Osteoblast (primary cell): Measurements from ENCODE around the gene TSG101. TPM values are rescaled to one million over a fixed set of nuclear protein-coding genes. Genes with fewer than 3 reads are reported as not detected.
A peak's percentile ranks its signal among the peaks of the same experiment; 100 is the strongest.

Experiments
- DNase-seq: peaks from one replicate; pipeline ENCODE4 v3.0.0; 2011; ENCODE audit warnings: low spot score, mixed read lengths; ENCODE audit not compliant: insufficient read length; ENCODE audit errors: missing footprints
- H2AFZ ChIP-seq: 2 replicates; pipeline ENCODE4 v1.6.0; 2011; ENCODE audit warnings: mild to moderate bottlenecking, low read length
- H3K27ac ChIP-seq: 2 replicates; pipeline ENCODE4 v1.5.1; 2011; ENCODE audit warnings: mild to moderate bottlenecking, low read depth, low read length, moderate library complexity
- H3K27me3 ChIP-seq: 2 replicates; pipeline ENCODE4 v1.6.0; 2012; ENCODE audit warnings: mild to moderate bottlenecking, control low read depth, inconsistent platforms, low read length, moderate library complexity; ENCODE audit not compliant: insufficient read depth
- H3K36me3 ChIP-seq: 2 replicates; pipeline ENCODE4 v1.5.1; 2011; ENCODE audit warnings: mild to moderate bottlenecking, low read length, control low read depth, moderate library complexity; ENCODE audit not compliant: insufficient read depth
- H3K4me1 ChIP-seq: 2 replicates; pipeline ENCODE4 v1.5.1; 2011; ENCODE audit warnings: mild to moderate bottlenecking, low read length, control low read depth, moderate library complexity; ENCODE audit not compliant: insufficient read depth
- H3K4me2 ChIP-seq: 2 replicates; pipeline ENCODE4 v1.6.0; 2011; ENCODE audit warnings: mild to moderate bottlenecking, low read length; ENCODE audit not compliant: insufficient read depth
- H3K4me3 ChIP-seq: fragments of 200-600 bp; sonication (generic); 3 replicates; pipeline ENCODE4 v1.5.1; 2012; ENCODE audit warnings: mild to moderate bottlenecking, low read length, inconsistent platforms; ENCODE audit not compliant: insufficient read depth
- H3K79me2 ChIP-seq: 2 replicates; pipeline ENCODE4 v1.6.0; 2012; ENCODE audit warnings: mild to moderate bottlenecking, low read length, control low read depth, inconsistent platforms; ENCODE audit not compliant: insufficient read depth
- H3K9me3 ChIP-seq: 2 replicates; pipeline ENCODE4 v1.5.1; 2011; ENCODE audit warnings: low read depth, low read length, control low read depth
- H4K20me1 ChIP-seq: 2 replicates; pipeline ENCODE4 v1.6.0; 2012; ENCODE audit warnings: mild to moderate bottlenecking, low read length, control low read depth; ENCODE audit not compliant: insufficient read depth
- CTCF ChIP-seq: IDR thresholded peaks from 2 replicates; pipeline ENCODE4 v1.5.1; 2011; ENCODE audit warnings: mild to moderate bottlenecking, low read depth, low read length, moderate library complexity; ENCODE audit errors: extremely low read depth
- total RNA-seq: library from RNA; depleted of rRNA; stranded (reverse); fragments of >200 nt; gene quantifications from 2 replicates; pipeline ENCODE4 v1.2.3, GENCODE V29; 2012

Gene TSG101
- total RNA-seq, 1 donor: 67.3 TPM

GRCh38 chr11:18536209-18536608 lies 9.5 kb upstream of the TSG101 start:
- no peaks in the 10 kb centered on the region for H3K79me2 ChIP-seq
- H3K27ac ChIP-seq: no peak overlapping the region
- H3K4me1 ChIP-seq: no peaks in the 10 kb centered on the region
- no peak overlapping the region for H3K4me3 ChIP-seq
- H3K27me3 ChIP-seq: no peaks in the 10 kb centered on the region
- H3K4me2 ChIP-seq: no peak overlapping the region
- no peak overlapping the region for H2AFZ ChIP-seq
- H3K36me3 ChIP-seq: peaks cover 26% of the 10 kb centered on the region
- no peak for TF ChIP-seq CTCF
- DNase-seq: no peak
- H3K9me3 ChIP-seq: no peaks in the 10 kb centered on the region
- H4K20me1 ChIP-seq: no peaks in the 10 kb centered on the region

DNA sequence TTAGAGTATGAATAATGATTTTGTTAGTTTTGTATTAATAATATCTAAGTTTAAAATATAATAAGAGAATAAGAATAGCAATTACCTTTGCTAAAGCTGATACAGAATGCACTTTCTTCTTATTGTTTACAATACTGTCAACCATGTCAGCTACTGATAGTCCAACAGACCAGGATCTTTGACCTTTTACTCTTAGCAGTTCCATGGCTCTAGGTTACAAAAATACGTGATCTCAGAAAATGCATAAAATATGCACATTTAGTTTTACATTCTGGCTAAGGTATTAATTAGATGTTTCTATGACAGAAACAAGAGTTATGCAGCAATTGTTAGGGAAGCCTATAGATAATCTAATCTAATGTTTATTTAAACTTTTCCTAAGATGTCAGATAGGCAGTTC lies 7.5 kb upstream of the TSG101 start:
- no peak for TF ChIP-seq CTCF
- no peaks in the 10 kb centered on the region for H3K9me3 ChIP-seq
- H3K4me1 ChIP-seq: no peaks in the 10 kb centered on the region
- H3K27ac ChIP-seq: no peak overlapping the region
- no peak overlapping the region for H3K4me3 ChIP-seq
- H4K20me1 ChIP-seq: no peaks in the 10 kb centered on the region
- peaks cover 29% of the 10 kb centered on the region for H3K36me3 ChIP-seq
- H3K27me3 ChIP-seq: no peaks in the 10 kb centered on the region
- no peak overlapping the region for H2AFZ ChIP-seq
- no peaks in the 10 kb centered on the region for H3K79me2 ChIP-seq
- H3K4me2 ChIP-seq: no peak overlapping the region
- no peak for DNase-seq

GRCh38 chr11:18533365-18533764 lies 6.6 kb upstream of the TSG101 start:
- peaks cover 5% of the 10 kb centered on the region for H3K79me2 ChIP-seq
- TF ChIP-seq CTCF: no peak
- peaks cover 29% of the 10 kb centered on the region for H3K36me3 ChIP-seq
- no peak overlapping the region for H3K4me3 ChIP-seq
- no peak for DNase-seq
- no peak overlapping the region for H2AFZ ChIP-seq
- no peaks in the 10 kb centered on the region for H3K4me1 ChIP-seq
- H4K20me1 ChIP-seq: no peaks in the 10 kb centered on the region
- H3K4me2 ChIP-seq: no peak overlapping the region
- no peaks in the 10 kb centered on the region for H3K27me3 ChIP-seq
- H3K27ac ChIP-seq: no peak overlapping the region
- H3K9me3 ChIP-seq: no peaks in the 10 kb centered on the region

DNA sequence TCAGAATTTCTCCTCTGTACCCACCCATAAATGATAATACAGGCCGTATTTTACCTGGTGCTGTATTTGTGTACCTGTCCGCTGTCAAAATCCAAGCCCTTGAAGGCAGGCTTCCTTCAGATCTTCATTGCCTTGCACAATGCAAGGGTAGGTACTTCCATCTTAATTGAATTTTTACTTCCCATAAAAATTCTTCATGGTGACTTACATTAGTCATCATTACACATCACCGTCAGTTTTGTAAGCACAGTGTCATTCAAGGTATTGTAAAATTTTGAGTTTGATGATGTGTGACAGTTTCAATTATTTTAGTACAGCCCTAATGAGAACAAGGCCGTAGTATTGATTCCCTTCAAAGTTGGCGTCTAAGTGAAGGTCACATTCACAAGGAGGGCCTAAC lies 770 bp upstream of the TSG101 start:
- peak; percentile 65 for DNase-seq
- TF ChIP-seq CTCF: no peak
- H3K36me3 ChIP-seq: peaks cover 20% of the 10 kb centered on the region
- peaks cover 53% of the 10 kb centered on the region for H3K79me2 ChIP-seq
- peak overlapping the region; percentile 86 for H2AFZ ChIP-seq
- peaks cover 4% of the 10 kb centered on the region for H3K4me1 ChIP-seq
- peak overlapping the region; percentile 93 for H3K4me2 ChIP-seq
- H3K27me3 ChIP-seq: no peaks in the 10 kb centered on the region
- peak overlapping the region; percentile 82 for H3K4me3 ChIP-seq
- H3K27ac ChIP-seq: peak overlapping the region; percentile 94
- peaks cover under 1% of the 10 kb centered on the region for H4K20me1 ChIP-seq
- H3K9me3 ChIP-seq: no peaks in the 10 kb centered on the region
